ENCODE measurements around the gene MYCBPAP. TPM values are rescaled to one million over a fixed set of nuclear protein-coding genes. Genes with fewer than 3 reads are reported as not detected.

Gene MYCBPAP
- total RNA-seq, 1 experiment from 2014 or later, result not detected

DNA sequence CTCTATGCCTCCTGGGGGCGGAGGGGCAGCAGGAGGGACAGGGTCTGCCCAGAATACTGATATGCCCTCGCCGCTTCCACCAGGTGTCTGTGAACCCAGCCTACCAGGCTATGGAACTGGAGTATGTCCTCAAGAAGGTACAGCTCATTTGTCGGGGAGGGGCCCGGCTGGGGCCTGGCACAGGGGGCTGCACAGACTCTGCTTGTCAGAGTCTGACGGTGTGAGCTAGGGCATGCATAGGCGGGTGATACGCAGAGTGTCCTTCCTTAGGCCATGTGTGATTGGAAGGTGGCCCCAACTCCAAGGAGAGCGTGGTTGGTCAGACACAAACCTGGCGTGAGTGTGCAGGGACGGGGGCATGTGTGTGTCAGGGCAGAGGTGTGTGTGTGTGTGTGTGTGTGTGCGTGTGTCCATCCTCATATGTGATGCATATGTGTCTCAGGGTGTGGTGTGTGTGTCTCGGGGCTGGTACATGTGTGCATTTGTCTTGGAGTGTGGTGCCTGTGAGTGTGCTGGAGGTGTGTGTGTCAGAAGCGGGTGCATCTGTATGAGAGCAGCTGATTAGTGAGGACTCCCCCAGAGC is 46.6 kb upstream of the MYCBPAP start:
- DNase-seq (ENCODE audit: low read depth, low spot score) (no peak), ATAC-seq (no peak)
- Histone ChIP-seq H3K4me3 (replicated peaks in 1 of 2; ENCODE audit: low read depth in 1 of 2, low read length in 2 of 2) (no peak overlapping the region), H3K4me2 (ENCODE audit: low read length) (no peak overlapping the region), H3K36me3 (ENCODE audit: control insufficient read depth in 1 of 2, insufficient read depth in 2 of 2, low read length in 2 of 2) (no peaks in the 10 kb centered on the region), H4K20me1 (ENCODE audit: insufficient read depth) (no peaks in the 10 kb centered on the region), H3K9ac (ENCODE audit: low read length) (no peak overlapping the region), H3K4me1 (ENCODE audit: control insufficient read depth in 1 of 2, insufficient read depth in 2 of 2, low read length in 2 of 2) (peaks cover 14 to 30% of the 10 kb centered on the region in 2 experiments), H3K27ac (ENCODE audit: low read depth, low read length) (no peak overlapping the region), H3K9me2 (ENCODE audit: insufficient read depth) (no peaks in the 10 kb centered on the region), H2AFZ (ENCODE audit: low read depth, low read length, poor library complexity, severe bottlenecking) (no peak overlapping the region), H3K9me3 (ENCODE audit: control insufficient read depth in 1 of 2, insufficient read depth in 1 of 2, low read depth in 1 of 2, low read length in 2 of 2) (no peaks in the 10 kb centered on the region), H3K27me3 (ENCODE audit: insufficient read depth, low read length) (no peaks in the 10 kb centered on the region), H3K79me2 (ENCODE audit: insufficient read depth, low read length) (no peaks in the 10 kb centered on the region)
- intact Hi-C loops (cut with micrococcal nuclease), result no loop called here
- ChIA-PET RAD21 (ENCODE audit: low non-redundant PET in 1 of 2, low total read pairs in 2 of 2, uncharacterized antibody in 2 of 2, unreplicated experiment in 2 of 2) (no interaction called here), POLR2A (no interaction called here), CTCF (no interaction called here)
- TF ChIP-seq RAD21 (IDR thresholded peaks at IDR 0.05; ENCODE audit: low read depth) (no peak), SIN3A (IDR thresholded peaks at IDR 0.05; ENCODE audit: low read depth) (no peak), ATF3 (IDR thresholded peaks at IDR 0.05) (no peak), EZH2 (IDR thresholded peaks at IDR 0.05) (no peak), ZNF274 (IDR thresholded peaks at IDR 0.05; ENCODE audit: low read depth, low read length) (no peak), MAX (IDR thresholded peaks at IDR 0.05) (no peak), CEBPB (IDR thresholded peaks at IDR 0.05; ENCODE audit: low read depth) (no peak), YY1 (IDR thresholded peaks at IDR 0.05; ENCODE audit: extremely low read depth, insufficient replicate concordance, low read depth, low read length) (no peak), SP1 (IDR thresholded peaks at IDR 0.05; ENCODE audit: low read depth) (no peak)
- BruUV-seq (replicated peaks), result no TSS peak

- CTCF ChIA-PET, result no interaction called here
- no peak for ATAC-seq
- no peak for DNase-seq (ENCODE audit: low read depth, low spot score)
- H2AFZ ChIP-seq (ENCODE audit: low read depth, low read length, poor library complexity, severe bottlenecking), result no peak overlapping the region
- H4K20me1 ChIP-seq (ENCODE audit: insufficient read depth), result no peaks in the 10 kb centered on the region
- POLR2A ChIA-PET, result no interaction called here
- H3K36me3 ChIP-seq (ENCODE audit: control insufficient read depth in 1 of 2, insufficient read depth in 2 of 2, low read length in 2 of 2), result no peaks in the 10 kb centered on the region
- no peak overlapping the region for H3K9ac ChIP-seq (ENCODE audit: low read length)
- H3K9me3 ChIP-seq (ENCODE audit: control insufficient read depth in 1 of 2, insufficient read depth in 1 of 2, low read depth in 1 of 2, low read length in 2 of 2), result no peaks in the 10 kb centered on the region
- no peak overlapping the region for H3K4me3 ChIP-seq (replicated peaks in 1 of 2; ENCODE audit: low read depth in 1 of 2, low read length in 2 of 2)
- RAD21 ChIA-PET (ENCODE audit: low non-redundant PET in 1 of 2, low total read pairs in 2 of 2, uncharacterized antibody in 2 of 2, unreplicated experiment in 2 of 2), result no interaction called here
- no TSS peak for BruUV-seq (replicated peaks)
- intact Hi-C loops (cut with micrococcal nuclease), result no loop called here
- H3K4me2 ChIP-seq (ENCODE audit: low read length), result no peak overlapping the region
- H3K79me2 ChIP-seq (ENCODE audit: insufficient read depth, low read length), result no peaks in the 10 kb centered on the region
- H3K27ac ChIP-seq (ENCODE audit: low read depth, low read length), result no peak overlapping the region
- no peaks in the 10 kb centered on the region for H3K9me2 ChIP-seq (ENCODE audit: insufficient read depth)
- H3K27me3 ChIP-seq (ENCODE audit: insufficient read depth, low read length), result no peaks in the 10 kb centered on the region
- H3K4me1 ChIP-seq (ENCODE audit: control insufficient read depth in 1 of 2, insufficient read depth in 2 of 2, low read length in 2 of 2), result peaks cover 15 to 36% of the 10 kb centered on the region in 2 experiments
- TF ChIP-seq CEBPB (IDR thresholded peaks at IDR 0.05; ENCODE audit: low read depth) (no peak), JUND (IDR thresholded peaks at IDR 0.05) (no peak), ZFX (IDR thresholded peaks at IDR 0.05) (no peak), SRF (IDR thresholded peaks at IDR 0.05; ENCODE audit: low read depth) (no peak), SIN3A (IDR thresholded peaks at IDR 0.05; ENCODE audit: low read depth) (no peak), POLR2A (IDR thresholded peaks at IDR 0.05; ENCODE audit: borderline replicate concordance, extremely low read depth, insufficient read depth, insufficient read length) (no peak), POLR2AphosphoS5 (IDR thresholded peaks at IDR 0.05; ENCODE audit: low read depth, low read length) (no peak), RAD21 (IDR thresholded peaks at IDR 0.05; ENCODE audit: low read depth) (no peak), YY1 (IDR thresholded peaks at IDR 0.05; ENCODE audit: extremely low read depth, insufficient replicate concordance, low read depth, low read length) (no peak), ZNF274 (IDR thresholded peaks at IDR 0.05; ENCODE audit: low read depth, low read length) (no peak), ZBTB33 (IDR thresholded peaks at IDR 0.05; ENCODE audit: extremely low read depth, insufficient replicate concordance, low read length) (no peak), SP1 (IDR thresholded peaks at IDR 0.05; ENCODE audit: low read depth) (no peak), ELF1 (IDR thresholded peaks at IDR 0.05; ENCODE audit: borderline replicate concordance, low read depth) (no peak)
- TF ChIP-seq, protein P1, sequence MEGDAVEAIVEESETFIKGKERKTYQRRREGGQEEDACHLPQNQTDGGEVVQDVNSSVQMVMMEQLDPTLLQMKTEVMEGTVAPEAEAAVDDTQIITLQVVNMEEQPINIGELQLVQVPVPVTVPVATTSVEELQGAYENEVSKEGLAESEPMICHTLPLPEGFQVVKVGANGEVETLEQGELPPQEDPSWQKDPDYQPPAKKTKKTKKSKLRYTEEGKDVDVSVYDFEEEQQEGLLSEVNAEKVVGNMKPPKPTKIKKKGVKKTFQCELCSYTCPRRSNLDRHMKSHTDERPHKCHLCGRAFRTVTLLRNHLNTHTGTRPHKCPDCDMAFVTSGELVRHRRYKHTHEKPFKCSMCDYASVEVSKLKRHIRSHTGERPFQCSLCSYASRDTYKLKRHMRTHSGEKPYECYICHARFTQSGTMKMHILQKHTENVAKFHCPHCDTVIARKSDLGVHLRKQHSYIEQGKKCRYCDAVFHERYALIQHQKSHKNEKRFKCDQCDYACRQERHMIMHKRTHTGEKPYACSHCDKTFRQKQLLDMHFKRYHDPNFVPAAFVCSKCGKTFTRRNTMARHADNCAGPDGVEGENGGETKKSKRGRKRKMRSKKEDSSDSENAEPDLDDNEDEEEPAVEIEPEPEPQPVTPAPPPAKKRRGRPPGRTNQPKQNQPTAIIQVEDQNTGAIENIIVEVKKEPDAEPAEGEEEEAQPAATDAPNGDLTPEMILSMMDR (IDR thresholded peaks at IDR 0.05 in 2 of 3, conservative IDR thresholded peaks at IDR 0.05 in 1 of 3; ENCODE audit: borderline replicate concordance in 1 of 3, insufficient read depth in 1 of 3, low read depth in 2 of 3, low read length in 2 of 3), result no peak
Measured at GRCh38 chr17:50462446-50462845, 45.8 kb upstream of the MYCBPAP start.
